Body of pancreas (tissue), 4 donors: ENCODE measurements around the gene LHX3. TPM values are rescaled to one million over a fixed set of nuclear protein-coding genes. Genes with fewer than 3 reads are reported as not detected.
"Not testable (repeated sequence)": the region's sequence is repeated elsewhere in the genome, so short reads cannot be mapped to it uniquely, and the experiment has no call there.

ENCODE experiments used
- ATAC-seq: fragments of 150-250 bp; one replicate; pipeline ENCODE4 v1.9.1; 2016
- DNase-seq, 4 donors: peaks; one replicate each; pipeline ENCODE4 v3.0.0-alpha.2; 2019
- H3K27ac ChIP-seq, 4 donors: fragments of 200-600 bp; sonication (generic); 1 replicate in 3 of 4; 2 replicates in 1 of 4; pipeline versions ENCODE4 v1.5.1 to v1.6.1; 2016 to 2019; ENCODE audit warnings: mild to moderate bottlenecking in 1 of 4, mixed read lengths in 1 of 4, moderate library complexity in 1 of 4
- H3K27me3 ChIP-seq, 2 donors: fragments of 200-600 bp; sonication (generic); one replicate each; pipeline ENCODE4 v1.6.0; 2016; ENCODE audit warnings: mild to moderate bottlenecking in 1 of 2
- H3K36me3 ChIP-seq, 2 donors: fragments of 200-600 bp; sonication (generic); replicated peaks in 1 of 2; 2 replicates each; pipeline ENCODE4 v1.5.1; 2016; ENCODE audit warnings: low read depth in 2 of 2; ENCODE audit not compliant: insufficient read depth in 1 of 2
- H3K4me1 ChIP-seq: fragments of 200-600 bp; sonication (generic); one replicate; pipeline ENCODE4 v1.6.0; 2016
- H3K4me3 ChIP-seq, 2 donors: fragments of 200-600 bp; sonication (generic); 1 replicate in 1 of 2; 2 replicates in 1 of 2; pipeline ENCODE4 v1.5.1; 2016 to 2019
- H3K9me3 ChIP-seq, 3 donors: fragments of 200-600 bp; sonication (generic); 1 replicate in 2 of 3; 2 replicates in 1 of 3; pipeline ENCODE4 v1.5.1; 2016
- POLR2A ChIP-seq, 3 donors: fragments of 450-650 bp; IDR thresholded peaks; one replicate each; pipeline ENCODE4 v1.6.1; 2016; ENCODE audit warnings: antibody characterized with exemption in 3 of 3, mild to moderate bottlenecking in 2 of 3
- WGBS, 2 donors: methylation state at CpG; one replicate each; pipeline ENCODE4 v1.1.5; 2017; 5-methylcytosine and 5-hydroxymethylcytosine counted together
- intact Hi-C: fragments of 100-400 bp; cut with DNase I; formaldehyde crosslinking; loops from one replicate; pipeline ENCODE4 v1.15.1; 2023
- total RNA-seq, 2 donors: library from RNA; depleted of rRNA; stranded (reverse); fragments of >200 nt; gene quantifications; one replicate each; pipeline ENCODE4 v1.1.0, GENCODE V29; 2016
- TF ChIP-seq, protein P1 (sequence below), 7 experiments: fragments of 450-650 bp in 4 of 7; fragments of 200-600 bp in 3 of 7; sonication (generic) in 3 of 7; IDR thresholded peaks; one replicate each; pipeline ENCODE4 v1.5.1; 2016 to 2019; ENCODE audit warnings: antibody characterized with exemption in 7 of 7

The LHX3 gene
- total RNA-seq, 2 donors from 2014 or later: not detected

DNA sequence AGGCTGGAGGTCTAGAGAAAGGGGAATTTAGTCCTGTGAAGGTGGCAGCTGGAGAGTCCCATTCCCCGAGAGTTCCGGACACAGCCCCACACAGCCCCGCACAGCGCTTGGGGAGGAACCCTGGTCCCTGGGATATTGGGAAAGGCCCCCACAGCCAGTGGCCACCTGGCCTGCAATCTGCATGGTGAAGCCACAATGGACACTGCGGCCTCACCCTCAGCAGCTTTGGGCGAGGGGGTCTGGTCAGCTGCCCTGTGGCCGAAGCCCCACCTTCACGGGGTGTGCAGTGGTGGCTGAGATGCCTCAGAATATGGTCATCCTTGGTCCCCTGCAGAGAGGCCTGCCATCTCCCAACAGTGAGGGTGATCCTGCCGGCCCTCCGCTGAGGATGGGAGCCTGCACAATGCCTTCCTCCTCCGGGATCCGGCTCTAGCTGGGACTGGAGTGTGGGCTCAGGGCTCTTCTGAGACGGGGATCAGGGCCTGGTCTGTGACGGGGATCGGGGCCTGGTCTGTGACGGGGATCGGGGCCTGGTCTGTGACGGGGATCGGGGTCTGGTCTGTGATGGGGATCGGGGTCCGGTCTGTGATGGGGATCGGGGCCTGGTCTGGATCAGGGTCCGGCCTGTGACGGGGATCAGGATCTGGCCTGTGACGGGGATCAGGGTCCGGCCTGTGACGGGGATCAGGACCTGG lies 52.9 kb downstream of the LHX3 start:
- Histone ChIP-seq H3K27me3 (no peaks in the 10 kb centered on the region), H3K36me3 (no peaks in the 10 kb centered on the region), H3K4me3 (no peak overlapping the region), H3K9me3 (no peaks in the 10 kb centered on the region), H3K4me1 (no peaks in the 10 kb centered on the region), H3K27ac (no peak overlapping the region)
- ATAC-seq (no peak), DNase-seq (no peak)
- TF ChIP-seq, protein P1, sequence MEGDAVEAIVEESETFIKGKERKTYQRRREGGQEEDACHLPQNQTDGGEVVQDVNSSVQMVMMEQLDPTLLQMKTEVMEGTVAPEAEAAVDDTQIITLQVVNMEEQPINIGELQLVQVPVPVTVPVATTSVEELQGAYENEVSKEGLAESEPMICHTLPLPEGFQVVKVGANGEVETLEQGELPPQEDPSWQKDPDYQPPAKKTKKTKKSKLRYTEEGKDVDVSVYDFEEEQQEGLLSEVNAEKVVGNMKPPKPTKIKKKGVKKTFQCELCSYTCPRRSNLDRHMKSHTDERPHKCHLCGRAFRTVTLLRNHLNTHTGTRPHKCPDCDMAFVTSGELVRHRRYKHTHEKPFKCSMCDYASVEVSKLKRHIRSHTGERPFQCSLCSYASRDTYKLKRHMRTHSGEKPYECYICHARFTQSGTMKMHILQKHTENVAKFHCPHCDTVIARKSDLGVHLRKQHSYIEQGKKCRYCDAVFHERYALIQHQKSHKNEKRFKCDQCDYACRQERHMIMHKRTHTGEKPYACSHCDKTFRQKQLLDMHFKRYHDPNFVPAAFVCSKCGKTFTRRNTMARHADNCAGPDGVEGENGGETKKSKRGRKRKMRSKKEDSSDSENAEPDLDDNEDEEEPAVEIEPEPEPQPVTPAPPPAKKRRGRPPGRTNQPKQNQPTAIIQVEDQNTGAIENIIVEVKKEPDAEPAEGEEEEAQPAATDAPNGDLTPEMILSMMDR (IDR thresholded peaks at IDR 0.05): no peak
- no peak for TF ChIP-seq POLR2A (IDR thresholded peaks at IDR 0.05)
- intact Hi-C loops: no loop called here
- WGBS, 2 donors: 80 to 81% methylated on average over 15 to 20 of the region's 27 CpGs

DNA sequence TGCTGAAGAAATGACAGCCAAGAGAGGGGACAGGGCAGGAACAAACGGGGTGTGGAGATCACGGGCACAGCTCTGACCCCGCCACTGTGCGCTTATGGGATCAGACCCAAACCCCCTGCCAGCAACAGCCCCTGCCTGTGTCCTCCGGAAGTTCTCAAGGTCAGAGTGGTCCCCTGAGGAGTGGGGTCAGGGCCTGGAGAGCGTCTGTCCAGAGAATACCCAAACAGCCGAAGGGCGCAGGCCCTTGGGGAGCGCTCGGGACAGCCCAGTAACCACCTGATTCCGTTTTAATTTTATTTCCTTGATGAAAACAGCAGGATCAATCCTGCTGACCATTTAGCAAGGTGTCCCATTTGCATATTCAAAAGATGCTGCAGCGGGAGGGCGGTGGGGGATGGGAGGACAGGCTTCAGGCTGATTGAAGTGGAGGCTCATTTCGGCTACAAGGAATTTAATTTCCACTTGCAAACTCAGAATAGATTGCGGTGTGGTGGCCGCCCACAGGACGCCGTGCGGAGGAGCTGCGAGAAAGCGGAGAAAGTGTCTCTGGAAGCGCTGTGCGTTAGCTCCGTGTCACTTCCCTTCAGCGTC lies 53.6 kb downstream of the LHX3 start:
- Histone ChIP-seq H3K36me3 (no peaks in the 10 kb centered on the region), H3K4me1 (no peaks in the 10 kb centered on the region), H3K9me3 (no peaks in the 10 kb centered on the region), H3K4me3 (no peak overlapping the region), H3K27ac (no peak overlapping the region), H3K27me3 (no peaks in the 10 kb centered on the region)
- ATAC-seq: no peak
- no peak for DNase-seq
- no peak for TF ChIP-seq POLR2A (IDR thresholded peaks at IDR 0.05)
- TF ChIP-seq, protein P1 (IDR thresholded peaks at IDR 0.05): no peak
- WGBS, 2 donors: 62 to 79% methylated on average over 19 to 25 of the region's 25 CpGs
- intact Hi-C loops: no loop called here

DNA sequence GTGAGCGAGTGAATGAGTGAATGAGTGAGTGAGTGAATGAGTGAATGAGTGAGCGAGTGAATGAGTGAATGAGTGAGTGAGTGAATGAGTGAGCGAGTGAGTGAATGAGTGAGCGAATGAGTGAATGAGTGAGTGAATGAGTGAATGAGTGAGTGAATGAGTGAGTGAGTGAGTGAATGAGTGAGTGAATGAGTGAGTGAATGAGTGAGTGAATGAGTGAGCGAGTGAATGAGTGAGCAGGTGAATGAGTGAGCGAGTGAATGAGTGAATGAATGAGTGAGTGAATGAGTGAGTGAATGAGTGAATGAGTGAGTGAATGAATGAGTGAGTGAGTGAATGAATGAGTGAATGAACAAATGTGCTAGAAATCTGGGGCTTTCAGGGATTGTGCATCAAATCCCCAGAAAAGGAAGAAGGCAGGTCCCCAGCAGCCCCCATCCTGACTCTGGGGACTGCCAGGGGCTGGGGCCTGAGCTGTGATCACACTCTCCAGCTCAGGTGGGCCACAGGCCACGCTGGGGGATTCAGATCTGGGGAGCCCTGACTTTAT lies 54.2 kb downstream of the LHX3 start:
- H3K9me3 ChIP-seq, H3K4me3 ChIP-seq, DNase-seq, H3K27me3 ChIP-seq, H3K4me1 ChIP-seq, intact Hi-C loops, H3K36me3 ChIP-seq, H3K27ac ChIP-seq, ATAC-seq: not testable (repeated sequence)
- 68 to 72% methylated on average over 7 of the region's 7 CpGs for WGBS, 2 donors

DNA sequence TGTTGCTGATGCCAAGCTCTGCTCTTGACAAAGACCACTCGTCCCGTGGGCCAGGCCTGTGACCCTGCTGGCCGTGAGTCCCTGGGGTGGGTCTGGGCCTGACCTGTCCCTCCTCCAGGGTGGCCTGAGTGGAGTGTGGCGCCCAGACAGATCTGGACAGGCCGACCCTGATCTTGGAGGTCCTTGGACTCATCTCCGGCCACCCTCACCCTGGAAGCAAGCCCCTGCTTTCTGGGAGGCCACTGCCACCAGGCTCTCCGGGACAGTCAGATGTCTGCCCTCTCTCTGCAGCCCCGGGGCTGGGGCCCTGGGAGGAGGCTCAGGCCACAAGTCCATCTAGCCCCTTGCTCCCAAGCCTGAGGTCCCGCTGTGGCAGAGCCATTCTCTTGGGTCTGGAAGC lies 55.1 kb downstream of the LHX3 start:
- 70 to 89% methylated on average over 2 to 8 of the region's 9 CpGs for WGBS, 2 donors

DNA sequence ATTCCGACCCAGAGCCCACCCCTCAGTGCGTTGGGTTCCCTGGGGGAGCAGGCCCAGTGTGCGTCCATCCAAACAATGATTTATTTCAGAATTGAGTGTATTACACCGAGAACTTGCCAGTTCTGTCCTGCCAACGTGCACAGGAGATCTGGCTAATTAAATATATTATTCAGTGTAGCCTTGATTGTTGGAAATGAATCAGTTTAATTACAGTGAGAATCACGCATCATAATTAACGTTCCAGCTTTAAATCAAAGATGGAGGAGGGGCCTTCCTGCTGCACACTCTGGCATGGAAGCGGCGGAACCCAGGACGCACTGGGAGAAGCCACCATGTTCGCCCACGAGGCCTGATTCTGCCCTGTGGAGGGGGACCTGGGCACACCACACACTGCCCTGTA lies 55.6 kb downstream of the LHX3 start:
- TF ChIP-seq, protein P1 (IDR thresholded peaks at IDR 0.05): no peak
- no peak for TF ChIP-seq POLR2A (IDR thresholded peaks at IDR 0.05)
- Histone ChIP-seq H3K4me1 (no peaks in the 10 kb centered on the region), H3K27me3 (no peaks in the 10 kb centered on the region), H3K9me3 (no peaks in the 10 kb centered on the region), H3K4me3 (no peak overlapping the region), H3K36me3 (no peaks in the 10 kb centered on the region), H3K27ac (no peak overlapping the region)
- WGBS, 2 donors: 73 to 78% methylated on average over 10 to 12 of the region's 12 CpGs
- ATAC-seq (no peak), DNase-seq (no peak)
- intact Hi-C loops: no loop called here

More for the DNA sequence above, 55.1 kb downstream of the LHX3 start:
- H3K36me3 ChIP-seq: no peaks in the 10 kb centered on the region
- intact Hi-C loops: no loop called here
- no peaks in the 10 kb centered on the region for H3K4me1 ChIP-seq
- H3K9me3 ChIP-seq: no peaks in the 10 kb centered on the region
- H3K27me3 ChIP-seq: no peaks in the 10 kb centered on the region
- H3K4me3 ChIP-seq: no peak overlapping the region
- TF ChIP-seq, protein P1 (IDR thresholded peaks at IDR 0.05): no peak
- no peak for TF ChIP-seq POLR2A (IDR thresholded peaks at IDR 0.05)
- DNase-seq: no peak
- no peak for ATAC-seq
- no peak overlapping the region for H3K27ac ChIP-seq
